Effector memory CD8-positive, alpha-beta T cell (primary cell): ENCODE measurements around the gene MAP2K7.
"Not testable (repeated sequence)": the region's sequence is repeated elsewhere in the genome, so short reads cannot be mapped to it uniquely, and the experiment has no call there.

Experiments used
- ATAC-seq: fragments of 150-1000 bp; cut with Tn5 transposase; replicated peaks from 2 replicates; pipeline ENCODE4 v1.10.0; 2021; ENCODE audit warnings: mild to moderate bottlenecking, moderate library complexity
- DNase-seq, 3 experiments: peaks; one replicate each; pipeline ENCODE4 v3.0.0; 2021
- H3K27ac Mint-ChIP-seq, 2 donors: one replicate each; pipeline ENCODE4 v1.8.0; 2022; ENCODE audit warnings: mild to moderate bottlenecking in 2 of 2, mixed read lengths in 2 of 2, moderate library complexity in 2 of 2
- H3K27me3 Mint-ChIP-seq, 2 donors: one replicate each; pipeline ENCODE4 v1.8.0; 2022; ENCODE audit warnings: mixed read lengths in 2 of 2
- H3K36me3 Mint-ChIP-seq: one replicate; pipeline ENCODE4 v1.8.0; 2022; ENCODE audit warnings: mild to moderate bottlenecking, moderate library complexity, mixed read lengths; ENCODE audit not compliant: insufficient read depth
- H3K4me1 Mint-ChIP-seq, 2 donors: one replicate each; pipeline ENCODE4 v1.8.0; 2022; ENCODE audit warnings: low read depth in 2 of 2, mixed read lengths in 2 of 2
- H3K4me3 Mint-ChIP-seq, 2 donors: one replicate each; pipeline ENCODE4 v1.8.0; 2022; ENCODE audit warnings: mild to moderate bottlenecking in 2 of 2, mixed read lengths in 2 of 2, moderate library complexity in 2 of 2
- H3K9me3 Mint-ChIP-seq, 2 donors: one replicate each; pipeline ENCODE4 v1.8.0; 2022; ENCODE audit warnings: mixed read lengths in 2 of 2

Gene MAP2K7

DNA sequence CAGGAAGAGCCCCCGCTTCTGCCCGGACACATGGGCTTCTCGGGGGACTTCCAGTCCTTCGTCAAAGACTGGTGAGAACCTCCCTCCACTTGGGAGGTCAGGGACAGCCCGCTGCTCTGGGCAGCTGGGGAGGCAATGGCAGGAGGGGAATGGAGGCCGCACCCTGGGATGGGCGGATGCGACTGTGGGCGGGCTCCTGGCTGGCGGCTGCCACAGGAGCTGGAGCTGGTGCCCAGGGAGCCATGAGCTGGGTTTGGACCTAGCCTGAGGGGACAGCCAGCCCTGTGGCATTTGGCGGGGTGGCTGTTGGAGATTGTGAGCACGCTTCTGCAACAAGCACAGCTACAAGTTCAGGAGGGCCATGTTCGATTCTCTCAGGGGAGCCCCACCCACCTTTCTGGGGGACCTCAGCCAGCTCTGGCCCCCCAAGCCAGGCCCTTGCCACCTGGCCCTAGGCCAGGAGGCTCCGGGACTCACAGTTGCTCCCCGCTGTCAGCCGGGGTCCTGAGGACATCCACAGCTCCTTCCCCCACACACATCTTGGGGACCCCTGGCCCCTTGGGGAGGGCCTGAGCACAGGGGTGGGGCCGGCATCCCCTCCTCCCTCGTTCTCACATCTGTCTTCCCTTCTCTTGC, 7.9 kb downstream of the MAP2K7 start:
- no peak overlapping the region for H3K4me3 Mint-ChIP-seq

DNA sequence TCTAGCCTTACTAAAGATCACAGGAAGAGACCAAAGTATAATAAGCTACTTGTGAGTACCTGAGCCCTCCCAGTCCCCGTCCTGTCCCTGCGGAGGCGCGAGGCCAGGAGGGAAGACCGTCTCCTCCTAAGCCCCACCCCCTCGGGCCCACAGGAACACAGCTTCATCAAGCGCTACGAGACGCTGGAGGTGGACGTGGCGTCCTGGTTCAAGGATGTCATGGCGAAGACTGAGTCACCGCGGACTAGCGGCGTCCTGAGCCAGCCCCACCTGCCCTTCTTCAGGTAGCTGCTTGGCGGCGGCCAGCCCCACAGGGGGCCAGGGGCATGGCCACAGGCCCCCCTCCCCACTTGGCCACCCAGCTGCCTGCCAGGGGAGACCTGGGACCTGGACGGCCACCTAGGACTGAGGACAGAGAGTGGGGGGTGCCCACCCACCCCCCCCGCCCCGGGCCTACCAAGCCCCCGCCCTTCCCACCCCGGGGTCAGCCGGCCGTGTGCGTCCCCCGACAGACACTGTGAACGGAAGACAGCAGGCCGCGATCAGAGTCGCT, 8.5 kb downstream of the MAP2K7 start:
- Mint-ChIP-seq H3K4me1 (peaks cover 13 to 17% of the 10 kb centered on the region in 2 donors), H3K9me3 (no peaks in the 10 kb centered on the region), H3K36me3 (peaks cover 71% of the 10 kb centered on the region), H3K27me3 (peaks cover 5 to 17% of the 10 kb centered on the region in 2 donors), H3K27ac (peak overlapping the region in 1 of 2 donors; percentile 73), H3K4me3 (no peak overlapping the region)
- DNase-seq (no peak), ATAC-seq (no peak)

More for the DNA sequence above, 7.9 kb downstream of the MAP2K7 start:
- DNase-seq (no peak), ATAC-seq (no peak)
- H3K27me3 Mint-ChIP-seq = peaks cover 5 to 17% of the 10 kb centered on the region in 2 donors
- H3K27ac Mint-ChIP-seq = peak overlapping the region in 1 of 2 donors; percentile 41
- H3K36me3 Mint-ChIP-seq = peaks cover 69% of the 10 kb centered on the region
- peaks cover 14 to 16% of the 10 kb centered on the region in 2 donors for H3K4me1 Mint-ChIP-seq
- H3K9me3 Mint-ChIP-seq = no peaks in the 10 kb centered on the region

DNA sequence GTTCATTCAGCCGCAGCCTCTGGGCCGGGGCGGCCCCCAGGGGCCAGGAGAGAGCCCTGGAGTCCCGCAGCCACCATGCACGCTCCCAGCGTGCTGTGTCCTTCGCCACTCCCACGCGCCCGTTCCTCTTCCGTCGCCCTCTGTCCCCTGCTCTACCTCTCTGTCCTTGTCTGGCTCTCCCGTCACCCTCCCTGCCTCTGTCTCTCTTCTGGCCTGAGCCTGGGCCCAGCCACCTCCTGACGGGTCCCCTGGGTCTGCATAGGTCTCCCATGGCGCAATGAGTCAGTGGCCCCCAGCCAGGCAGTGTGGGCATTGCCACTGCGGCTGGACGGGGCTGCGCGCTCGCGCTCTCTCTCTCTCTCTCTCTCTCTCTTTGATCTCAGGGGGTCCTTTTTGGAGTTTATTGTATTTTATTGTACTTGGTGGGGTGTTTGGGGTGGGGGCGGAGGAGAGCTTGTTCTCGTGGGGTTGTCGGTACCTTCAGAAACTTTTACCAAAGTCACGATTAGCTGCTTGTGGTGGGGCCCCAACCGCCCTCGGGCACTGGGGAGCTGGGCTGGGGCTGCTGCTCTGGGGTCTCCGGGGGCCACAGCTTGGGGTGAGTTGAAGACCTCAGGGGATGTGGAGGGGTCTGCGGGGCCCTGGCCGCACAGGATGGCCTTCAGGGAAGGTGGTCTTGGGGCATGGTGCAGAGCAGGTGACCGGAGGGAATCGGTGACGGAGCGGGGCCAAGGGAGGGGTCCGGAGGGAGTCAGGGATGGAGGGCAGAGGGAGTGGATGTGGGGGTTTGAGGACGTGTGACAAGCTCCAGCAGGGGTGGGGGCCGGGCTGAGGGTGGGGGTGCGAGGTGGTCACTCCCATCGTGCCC, 9.3 kb downstream of the MAP2K7 start:
- H3K27ac Mint-ChIP-seq = peak overlapping the region in 1 of 2 donors; percentile 73
- DNase-seq (no peak), ATAC-seq (no peak)
- H3K4me1 Mint-ChIP-seq = peaks cover 12 to 19% of the 10 kb centered on the region in 2 donors
- peaks cover 5 to 22% of the 10 kb centered on the region in 2 donors for H3K27me3 Mint-ChIP-seq
- H3K36me3 Mint-ChIP-seq = peaks cover 71% of the 10 kb centered on the region
- peak overlapping the region in 1 of 2 donors; percentile 59 for H3K4me3 Mint-ChIP-seq
- no peaks in the 10 kb centered on the region for H3K9me3 Mint-ChIP-seq

DNA sequence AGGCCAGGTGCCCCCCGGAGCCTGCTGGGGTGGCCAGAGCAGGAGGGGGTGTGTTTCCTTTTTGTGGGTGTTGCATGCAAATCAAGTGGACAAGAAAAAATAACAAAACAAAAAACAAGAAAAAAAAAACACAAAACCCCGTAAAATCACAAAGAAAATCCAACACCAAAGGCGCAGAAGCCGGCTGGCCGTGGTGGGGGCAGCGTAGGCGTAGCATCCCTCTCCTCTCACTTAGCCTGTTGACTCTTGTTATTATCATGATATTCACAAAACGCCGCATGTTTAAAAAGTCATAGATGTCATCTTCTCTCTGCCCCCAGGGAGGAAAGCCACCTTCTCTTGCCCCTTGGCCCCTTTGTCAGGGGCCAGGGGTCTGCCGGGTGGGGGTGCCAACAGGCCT, 10.0 kb downstream of the MAP2K7 start:
- peaks cover 5 to 27% of the 10 kb centered on the region in 2 donors for H3K27me3 Mint-ChIP-seq
- no peak overlapping the region for H3K4me3 Mint-ChIP-seq
- ATAC-seq = no peak
- no peaks in the 10 kb centered on the region for H3K9me3 Mint-ChIP-seq
- no peak for DNase-seq
- H3K27ac Mint-ChIP-seq = no peak overlapping the region
- H3K36me3 Mint-ChIP-seq = peaks cover 64% of the 10 kb centered on the region
- H3K4me1 Mint-ChIP-seq = peaks cover 13 to 17% of the 10 kb centered on the region in 2 donors

DNA sequence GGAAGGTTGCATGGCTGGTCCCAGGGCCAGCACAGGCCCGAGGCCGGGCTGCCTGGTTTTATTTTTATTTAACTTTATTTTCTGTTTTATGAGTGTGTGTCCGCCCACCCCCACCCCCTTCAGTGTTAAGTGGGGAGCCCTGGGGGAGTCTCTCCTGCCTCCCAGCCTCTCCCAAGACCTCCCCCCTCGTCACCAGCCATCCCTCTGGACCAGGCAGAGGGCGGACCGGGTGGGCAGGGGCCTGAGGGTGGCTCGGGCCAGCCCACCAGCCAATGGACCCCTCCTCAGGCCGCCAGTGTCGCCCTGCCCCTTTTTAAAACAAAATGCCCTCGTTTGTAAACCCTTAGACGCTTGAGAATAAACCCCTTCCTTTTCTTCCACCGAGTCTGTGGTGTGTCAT, 10.4 kb downstream of the MAP2K7 start:
- no peak overlapping the region for H3K27ac Mint-ChIP-seq
- no peak overlapping the region for H3K4me3 Mint-ChIP-seq
- ATAC-seq (no peak), DNase-seq (no peak)
- peaks cover 13 to 17% of the 10 kb centered on the region in 2 donors for H3K4me1 Mint-ChIP-seq
- H3K9me3 Mint-ChIP-seq = no peaks in the 10 kb centered on the region
- peaks cover 5 to 27% of the 10 kb centered on the region in 2 donors for H3K27me3 Mint-ChIP-seq
- H3K36me3 Mint-ChIP-seq = peaks cover 63% of the 10 kb centered on the region

DNA sequence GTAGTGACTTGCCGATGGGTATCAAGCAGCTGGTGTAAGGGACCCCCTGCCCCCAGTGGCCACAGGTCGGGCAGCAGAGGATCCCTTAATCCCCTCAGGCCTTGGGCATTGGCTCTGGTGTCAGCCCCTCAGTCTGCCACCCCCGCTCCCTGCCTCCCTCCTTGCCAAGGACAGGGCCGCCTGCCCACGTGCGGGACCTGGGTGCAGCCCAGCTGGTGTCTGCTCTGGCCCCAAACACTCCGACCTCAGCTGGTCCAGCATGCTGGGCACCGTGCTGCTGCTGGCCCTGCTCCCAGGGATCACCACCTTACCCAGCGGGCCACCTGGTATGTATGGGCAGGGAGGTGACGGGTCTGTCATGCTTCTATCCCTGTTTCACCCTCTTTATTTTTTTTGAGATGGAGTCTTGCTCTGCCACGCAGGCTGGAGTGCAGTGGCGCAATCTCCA, 10.9 kb downstream of the MAP2K7 start, which contains the start of gene TGFBR3L:
TGFBR3L (plus strand) TSS at position 233 of the 448 bp plus-strand sequence.
- Mint-ChIP-seq H3K4me3 (peak within 1 kb of the TSS; percentile 72 to 75), H3K4me1 (peaks cover 15 to 18% of the 10 kb centered on the region in 2 donors), H3K9me3 (no peaks in the 10 kb centered on the region), H3K27ac (peak within 1 kb of the TSS; percentile 52 to 86), H3K27me3 (peaks cover 5 to 31% of the 10 kb centered on the region in 2 donors), H3K36me3 (peaks cover 58% of the 10 kb centered on the region)
- DNase-seq (no peak), ATAC-seq (no peak)

DNA sequence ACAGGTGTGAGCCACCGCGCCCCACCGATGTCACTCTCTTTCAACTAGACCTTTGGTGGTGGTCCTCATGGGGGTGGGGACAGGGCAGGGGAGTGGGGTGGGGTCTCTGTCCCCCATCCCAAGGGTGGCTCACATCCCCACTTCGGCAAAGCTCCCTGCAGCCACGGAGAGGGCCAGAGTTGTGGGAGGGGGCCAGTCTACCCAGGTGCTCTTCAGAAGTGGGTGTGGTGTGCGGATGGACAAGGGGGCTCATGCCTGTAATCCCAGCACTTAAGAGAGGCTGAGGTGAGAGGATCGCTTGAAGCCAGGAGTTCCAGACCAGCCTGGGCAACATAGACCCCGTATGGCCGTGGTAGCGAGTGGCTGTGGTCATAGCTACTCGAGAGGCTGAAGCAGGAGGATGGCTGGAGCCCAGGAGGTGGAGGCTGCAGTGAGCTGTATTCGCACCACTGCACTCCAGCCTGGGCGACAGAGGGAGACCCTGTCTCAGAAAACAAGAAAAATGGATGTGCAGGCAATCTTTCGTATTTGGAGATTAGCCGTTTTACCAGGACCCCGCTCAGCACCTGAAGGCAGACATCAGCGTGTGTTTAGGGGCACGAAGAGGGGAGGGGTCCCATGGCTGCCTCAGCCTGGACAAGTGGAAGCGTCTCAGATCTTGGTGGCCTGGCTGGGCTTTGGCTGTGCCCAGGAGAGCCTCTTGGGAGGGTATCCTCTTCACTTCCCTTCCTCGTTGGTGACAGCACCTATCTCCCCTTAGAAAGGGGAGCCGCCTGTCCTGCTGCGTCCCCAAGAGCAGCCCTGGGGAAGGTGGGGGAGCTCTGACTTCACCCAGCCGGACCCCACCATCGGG, 11.8 kb downstream of the MAP2K7 start:
- ATAC-seq (no peak), DNase-seq (no peak)
- H3K4me3 Mint-ChIP-seq = peak overlapping the region; percentile 72 to 75
- H3K4me1 Mint-ChIP-seq = peaks cover 20 to 23% of the 10 kb centered on the region in 2 donors
- peaks cover 5 to 36% of the 10 kb centered on the region in 2 donors for H3K27me3 Mint-ChIP-seq
- peaks cover 62% of the 10 kb centered on the region for H3K36me3 Mint-ChIP-seq
- no peaks in the 10 kb centered on the region for H3K9me3 Mint-ChIP-seq
- peak overlapping the region; percentile 52 to 86 for H3K27ac Mint-ChIP-seq

DNA sequence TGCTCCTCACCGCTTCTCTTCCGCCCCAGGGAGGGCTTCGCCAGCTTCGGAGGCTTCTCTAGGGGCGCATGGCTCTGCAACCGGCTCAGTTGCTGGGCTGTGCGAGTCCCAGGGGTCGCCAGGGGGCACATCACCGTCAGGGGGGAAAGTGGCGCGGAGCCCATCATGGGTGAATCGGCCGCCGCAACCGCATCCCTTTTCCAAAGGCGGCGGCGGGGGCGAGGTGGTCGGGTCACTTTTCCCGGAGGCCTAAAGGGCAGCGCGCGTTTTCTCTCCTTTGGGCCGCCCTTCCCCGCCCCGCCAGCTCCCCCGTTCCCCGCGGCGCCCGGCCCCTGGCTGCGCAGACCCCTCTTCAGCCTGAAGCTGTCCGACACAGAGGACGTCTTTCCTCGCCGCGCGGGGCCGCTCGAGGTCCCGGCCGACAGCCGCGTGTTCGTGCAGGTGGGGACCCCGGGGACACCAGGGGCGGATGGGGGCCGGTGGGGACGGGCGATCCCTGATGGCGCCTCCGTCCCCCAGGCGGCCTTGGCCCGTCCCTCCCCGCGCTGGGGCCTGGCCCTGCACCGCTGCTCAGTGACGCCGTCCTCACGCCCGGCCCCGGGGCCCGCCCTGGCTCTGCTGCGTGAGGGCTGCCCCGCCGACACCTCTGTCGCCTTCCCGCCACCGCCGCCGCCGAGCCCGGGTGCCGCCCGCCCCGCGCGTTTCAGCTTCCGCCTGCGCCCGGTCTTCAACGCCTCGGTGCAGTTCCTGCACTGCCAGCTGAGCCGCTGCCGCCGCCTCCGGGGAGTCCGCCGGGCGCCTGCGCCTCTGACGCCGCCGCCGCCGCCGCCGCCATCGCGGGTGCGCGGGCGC, 12.7 kb downstream of the MAP2K7 start:
- ATAC-seq = peak; percentile 27
- Mint-ChIP-seq H3K4me1 (peaks cover 23 to 26% of the 10 kb centered on the region in 2 donors), H3K4me3 (peak overlapping the region; percentile 72 to 75), H3K9me3 (no peaks in the 10 kb centered on the region), H3K27me3 (peaks cover 5 to 36% of the 10 kb centered on the region in 2 donors), H3K27ac (peak overlapping the region; percentile 52 to 90), H3K36me3 (peaks cover 62% of the 10 kb centered on the region)
- peak; percentile 61 to 69 (median 63) for DNase-seq

DNA sequence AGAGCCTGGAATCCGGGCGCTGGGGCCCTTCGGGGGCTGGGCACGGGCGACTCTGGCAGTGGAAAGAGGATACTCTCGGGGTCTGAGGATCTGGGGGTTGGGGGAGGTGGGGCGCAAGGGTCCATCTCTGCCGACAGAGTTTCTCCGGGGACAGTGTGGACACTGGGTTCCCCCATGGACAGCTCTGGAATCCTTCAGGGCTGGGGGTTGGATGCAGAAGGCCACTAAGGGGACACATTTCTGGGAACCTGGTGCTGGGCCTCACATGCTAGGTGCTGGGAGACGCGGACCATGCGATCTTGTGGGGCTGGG, 13.2 kb downstream of the MAP2K7 start:
- peak overlapping the region; percentile 52 to 90 for H3K27ac Mint-ChIP-seq
- no peaks in the 10 kb centered on the region for H3K9me3 Mint-ChIP-seq
- peaks cover 56% of the 10 kb centered on the region for H3K36me3 Mint-ChIP-seq
- H3K27me3 Mint-ChIP-seq = peaks cover 5 to 36% of the 10 kb centered on the region in 2 donors
- ATAC-seq (no peak), DNase-seq (no peak)
- peak overlapping the region; percentile 72 to 75 for H3K4me3 Mint-ChIP-seq
- H3K4me1 Mint-ChIP-seq = peaks cover 27 to 30% of the 10 kb centered on the region in 2 donors

DNA sequence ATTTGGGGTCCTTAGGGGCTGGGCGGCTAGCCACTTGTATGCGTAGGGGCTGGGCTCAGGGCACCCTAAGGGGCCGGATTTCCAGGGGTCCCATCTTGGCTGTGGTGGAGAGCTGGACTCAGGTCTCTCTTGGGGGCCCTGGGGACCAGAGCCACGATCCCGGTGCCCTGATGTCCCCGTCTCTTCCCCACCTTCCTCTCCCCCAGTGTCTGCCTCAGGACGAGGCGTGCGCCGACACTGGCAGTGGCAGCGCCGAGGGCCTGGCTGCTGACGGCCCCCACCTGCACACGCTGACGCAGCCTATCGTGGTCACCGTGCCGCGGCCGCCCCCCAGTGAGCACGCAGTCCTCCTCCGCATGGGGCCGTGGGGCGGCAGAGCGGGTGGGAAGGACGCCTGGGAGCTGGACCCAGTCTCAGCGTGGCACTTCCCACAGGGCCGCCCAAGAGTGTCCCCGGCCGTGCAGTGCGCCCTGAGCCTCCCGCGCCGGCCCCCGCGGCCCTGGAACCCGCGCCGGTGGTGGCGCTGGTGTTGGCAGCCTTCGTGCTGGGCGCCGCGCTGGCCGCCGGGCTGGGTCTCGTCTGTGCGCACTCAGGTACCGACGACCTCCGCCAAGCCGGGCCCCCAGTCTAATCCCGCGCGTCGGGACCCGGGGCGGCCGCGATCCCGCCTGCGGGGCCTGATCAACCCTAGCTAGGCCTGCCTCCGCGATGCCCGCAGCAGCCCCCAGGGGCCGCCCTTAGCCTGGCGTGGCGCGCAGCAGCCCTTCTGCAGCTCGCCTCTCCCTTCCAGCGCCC, 13.8 kb downstream of the MAP2K7 start:
- ATAC-seq = peak; percentile 23
- Mint-ChIP-seq H3K4me3 (peak overlapping the region; percentile 72 to 75), H3K36me3 (peaks cover 53% of the 10 kb centered on the region), H3K9me3 (no peaks in the 10 kb centered on the region), H3K4me1 (peaks cover 30 to 31% of the 10 kb centered on the region in 2 donors), H3K27ac (peak overlapping the region; percentile 52 to 90), H3K27me3 (peaks cover 5 to 36% of the 10 kb centered on the region in 2 donors)
- peak; percentile 53 to 65 (median 61) for DNase-seq

DNA sequence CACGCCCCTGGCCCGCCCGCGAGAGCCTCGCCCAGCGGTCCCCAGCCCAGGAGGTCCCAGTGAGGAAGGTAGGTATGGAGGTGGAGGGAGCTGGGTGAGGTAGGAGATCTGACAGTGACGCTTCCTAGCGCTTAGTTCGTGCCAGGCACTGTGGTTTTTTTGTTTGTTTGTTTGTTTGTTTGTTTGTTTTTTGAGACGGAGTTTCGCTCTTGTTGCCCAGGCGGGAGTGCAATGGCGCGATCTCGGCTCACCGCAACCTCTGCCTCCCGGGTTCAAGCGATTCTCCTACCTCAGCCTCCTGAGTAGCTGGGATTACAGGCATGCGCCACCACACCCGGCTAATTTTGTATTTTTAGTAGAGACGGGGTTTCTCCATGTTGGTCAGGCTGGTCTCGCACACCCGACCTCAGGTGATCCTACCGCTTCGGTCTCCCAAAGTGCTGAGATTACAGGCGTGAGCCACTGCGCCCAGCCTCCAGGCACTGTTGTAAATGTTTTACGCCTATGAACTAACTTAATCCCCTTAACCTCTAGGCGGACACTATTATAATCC, 14.5 kb downstream of the MAP2K7 start:
- not testable (repeated sequence) for H3K9me3 Mint-ChIP-seq, DNase-seq, ATAC-seq
- peak overlapping the region in 1 of 2 donors; percentile 44 for H3K27ac Mint-ChIP-seq
- H3K4me1 Mint-ChIP-seq = peaks cover 30 to 33% of the 10 kb centered on the region in 2 donors
- peaks cover 5 to 36% of the 10 kb centered on the region in 2 donors for H3K27me3 Mint-ChIP-seq
- H3K4me3 Mint-ChIP-seq = peak overlapping the region; percentile 71 to 72
- peaks cover 51% of the 10 kb centered on the region for H3K36me3 Mint-ChIP-seq
